Activated T-cell treated with anti-CD3 and anti-CD28 coated beads for 4 hours (primary cell): Measurements from ENCODE around the gene TNKS2.
"Not testable (repeated sequence)": the region's sequence is repeated elsewhere in the genome, so short reads cannot be mapped to it uniquely, and the experiment has no call there.

Experiments used
- DNase-seq: peaks from one replicate; pipeline ENCODE4 v3.0.0-alpha.2; 2020

TNKS2 gene

GRCh38 chr10:91879515-91880170, 81.4 kb downstream of the TNKS2 start:
- DNase-seq, result no peak

- no peak for DNase-seq
Observed at GRCh38 chr10:91880310-91880709, 82.1 kb downstream of the TNKS2 start.

- no peak for DNase-seq
Observed at GRCh38 chr10:91883549-91884444, 85.6 kb downstream of the TNKS2 start.

GRCh38 chr10:91884536-91884935, 86.3 kb downstream of the TNKS2 start:
- DNase-seq, result no peak

- DNase-seq, result no peak
Observed at GRCh38 chr10:91885362-91886079, 87.3 kb downstream of the TNKS2 start.

GRCh38 chr10:91886954-91887271, 88.7 kb downstream of the TNKS2 start:
- DNase-seq, result no peak

GRCh38 chr10:91887272-91888076, 89.2 kb downstream of the TNKS2 start:
- DNase-seq, result peak; percentile 3

- no peak for DNase-seq
Observed at GRCh38 chr10:91891125-91892001, 93.1 kb downstream of the TNKS2 start.

GRCh38 chr10:91893051-91893450, 94.8 kb downstream of the TNKS2 start:
- no peak for DNase-seq

DNA sequence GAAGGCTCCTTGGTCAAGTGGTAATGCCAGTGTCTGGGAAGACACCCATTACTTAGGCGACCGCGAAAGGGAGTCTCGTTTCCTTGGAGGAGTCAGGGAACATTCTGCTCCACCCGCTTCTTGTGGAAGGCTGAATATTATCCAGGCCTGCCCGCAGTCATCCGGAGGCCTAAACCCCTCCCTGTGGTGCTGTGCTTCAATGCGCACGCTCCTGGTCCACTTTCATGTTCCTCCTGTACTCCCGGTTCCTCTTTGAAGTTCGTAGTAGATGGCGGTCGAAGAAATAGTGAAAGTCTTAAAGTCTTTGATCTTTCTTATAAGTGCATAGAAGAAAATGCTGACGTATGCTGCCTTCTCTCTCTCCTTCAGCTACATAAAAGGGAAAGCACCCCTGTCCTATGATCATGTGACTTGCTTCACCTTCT, 96.0 kb downstream of the TNKS2 start:
- DNase-seq, result not testable (repeated sequence)

DNA sequence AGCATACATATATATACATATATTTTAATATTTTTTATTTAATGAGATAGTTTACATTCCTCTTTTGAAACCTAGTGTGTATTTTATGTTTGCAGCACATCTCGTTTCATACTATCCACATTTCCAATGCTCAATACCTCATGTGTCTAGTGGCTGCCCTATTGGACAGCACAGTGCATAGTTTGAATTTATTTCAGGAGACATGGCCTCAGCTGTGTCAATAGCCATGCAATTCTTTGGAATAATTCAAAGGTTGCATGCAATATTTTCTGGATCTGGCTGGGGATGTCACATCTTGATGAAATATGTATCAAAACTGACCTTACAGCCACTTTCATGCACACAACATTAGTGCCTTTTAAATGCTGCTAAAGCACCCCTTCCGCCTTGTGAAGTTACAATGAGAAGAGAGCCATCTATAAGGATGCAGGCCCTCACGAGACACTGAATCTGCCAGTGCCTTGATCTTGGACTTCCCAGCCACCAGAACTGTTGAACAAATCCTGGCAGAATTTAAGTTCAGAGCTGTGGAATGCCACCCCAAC, 98.1 kb downstream of the TNKS2 start:
- DNase-seq, result no peak

- DNase-seq, result no peak
Observed at GRCh38 chr10:91897421-91897820, 99.2 kb downstream of the TNKS2 start.

DNA sequence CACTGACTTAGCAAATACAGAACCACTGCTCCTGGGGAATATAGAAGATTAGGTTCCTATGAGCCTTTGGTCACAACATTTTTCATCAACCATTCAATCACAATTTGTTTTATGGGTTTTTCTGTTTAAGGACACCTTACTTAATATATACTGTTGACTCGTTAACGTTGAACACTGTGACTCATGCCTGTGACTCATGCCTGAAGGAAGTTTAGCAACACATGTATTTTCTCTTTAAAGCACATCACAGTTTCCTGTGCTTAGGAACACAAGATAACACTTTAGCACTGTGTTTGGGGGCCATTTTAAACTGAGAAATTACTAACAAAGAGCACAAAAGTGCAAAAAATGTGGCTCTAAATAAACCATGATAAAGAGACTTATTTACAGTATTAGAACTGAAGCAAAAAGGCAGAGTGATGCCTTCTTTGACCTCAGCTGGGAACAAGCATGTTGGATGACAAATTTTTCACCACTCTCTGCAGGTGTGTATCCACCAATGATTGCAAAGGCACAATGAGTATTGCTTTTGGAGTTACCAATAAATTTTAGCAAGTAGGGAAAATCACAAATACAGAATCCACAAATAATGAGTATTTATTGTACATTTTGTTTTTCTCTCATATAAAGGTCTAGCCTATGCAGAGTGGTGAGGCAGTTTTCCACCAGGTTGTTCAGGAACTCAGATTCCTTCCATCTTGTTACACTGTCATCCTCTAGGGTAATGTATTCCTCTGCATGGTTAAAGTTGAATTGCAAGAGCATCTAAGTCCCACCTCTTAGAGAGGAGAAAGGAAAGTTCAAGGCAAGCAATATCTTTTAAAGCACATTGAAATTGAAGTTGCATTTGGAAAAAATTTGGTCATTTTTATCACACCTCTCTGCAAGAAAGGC, 103.8 kb downstream of the TNKS2 start:
- peak; percentile 61 for DNase-seq

- DNase-seq, result no peak
Observed at GRCh38 chr10:91907033-91907594, 108.9 kb downstream of the TNKS2 start.

DNA sequence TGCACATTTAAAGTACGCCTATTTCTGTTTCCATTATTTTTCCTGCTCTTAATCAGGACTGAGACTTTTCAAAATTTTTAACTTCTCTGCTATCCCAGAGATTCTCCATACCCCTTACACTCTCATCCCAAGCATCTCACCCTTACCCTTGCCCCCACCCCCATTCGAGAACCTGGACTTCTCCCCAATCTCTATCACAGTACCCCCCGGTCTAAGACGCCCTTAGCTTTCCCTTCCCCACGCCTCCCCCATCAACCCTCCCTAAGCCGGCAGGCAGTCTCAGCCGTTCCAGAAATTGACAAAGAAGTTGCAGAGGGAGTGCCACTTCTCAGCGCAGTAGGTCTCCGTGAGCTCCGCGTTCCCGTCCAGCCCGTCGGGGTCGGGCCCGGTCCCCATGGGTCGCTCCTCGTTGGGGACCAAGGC, 109.7 kb downstream of the TNKS2 start:
- DNase-seq, result no peak

- DNase-seq, result peak; percentile 48
Observed at GRCh38 chr10:91908337-91909116, 110.3 kb downstream of the TNKS2 start.

DNA sequence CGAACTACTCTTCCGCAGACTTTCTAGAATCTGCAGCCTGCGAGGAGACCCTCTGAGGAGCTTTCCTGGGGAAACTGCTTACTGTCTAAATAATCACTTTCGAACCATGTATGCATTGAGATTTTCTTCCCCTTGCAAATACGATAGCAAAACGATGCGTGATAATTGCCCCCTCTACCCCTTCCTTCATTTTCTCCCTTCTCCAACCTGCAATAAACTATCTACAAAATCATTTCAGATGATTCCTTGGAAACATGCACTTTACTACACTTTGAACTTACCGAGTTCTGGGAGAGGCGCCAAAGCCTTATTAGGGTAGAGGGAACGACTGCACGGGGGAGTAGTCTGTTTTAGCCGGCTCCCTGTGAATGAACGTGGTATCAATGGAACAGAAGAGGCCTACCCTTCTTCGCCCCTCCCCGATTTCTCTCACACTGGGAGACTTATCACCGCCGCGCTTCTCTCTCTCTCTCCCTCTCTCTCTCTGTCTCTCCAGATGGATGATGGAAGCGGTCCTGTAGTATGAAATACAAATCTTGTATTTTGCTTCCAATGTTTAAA, 111.0 kb downstream of the TNKS2 start, which contains the start of gene FGFBP3:
Gene FGFBP3 (minus strand): TSS at position 370 of the 561 bp plus-strand sequence. CDS start 517 bp downstream, outside the sequence.
- no peak for DNase-seq

DNA sequence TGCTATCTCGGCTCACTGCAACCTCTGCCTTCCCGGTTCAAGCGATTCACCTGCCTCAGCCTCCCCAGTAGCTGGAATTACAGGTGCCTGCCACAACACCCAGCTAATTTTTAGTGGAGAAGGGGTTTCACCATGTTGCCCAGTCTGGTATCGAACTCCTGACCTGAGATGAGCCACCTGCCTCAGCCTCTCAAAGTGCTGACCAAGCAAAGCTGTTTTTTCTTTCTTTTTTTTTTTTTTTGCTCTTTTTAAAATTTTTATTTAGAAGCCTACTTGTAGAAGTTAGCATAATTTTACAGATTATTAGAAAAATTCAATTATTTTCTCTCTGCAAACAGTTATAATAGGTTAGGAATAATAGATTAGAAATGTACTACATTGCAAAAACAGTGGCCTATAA, 112.2 kb downstream of the TNKS2 start:
- DNase-seq, result no peak
